Measurements from ENCODE around the gene LST1. TPM values are rescaled to one million over a fixed set of nuclear protein-coding genes. Genes with fewer than 3 reads are reported as not detected.

LST1 gene
- total RNA-seq, 2 experiments from 2014 or later, result 3.0 to 4.2 TPM

DNA sequence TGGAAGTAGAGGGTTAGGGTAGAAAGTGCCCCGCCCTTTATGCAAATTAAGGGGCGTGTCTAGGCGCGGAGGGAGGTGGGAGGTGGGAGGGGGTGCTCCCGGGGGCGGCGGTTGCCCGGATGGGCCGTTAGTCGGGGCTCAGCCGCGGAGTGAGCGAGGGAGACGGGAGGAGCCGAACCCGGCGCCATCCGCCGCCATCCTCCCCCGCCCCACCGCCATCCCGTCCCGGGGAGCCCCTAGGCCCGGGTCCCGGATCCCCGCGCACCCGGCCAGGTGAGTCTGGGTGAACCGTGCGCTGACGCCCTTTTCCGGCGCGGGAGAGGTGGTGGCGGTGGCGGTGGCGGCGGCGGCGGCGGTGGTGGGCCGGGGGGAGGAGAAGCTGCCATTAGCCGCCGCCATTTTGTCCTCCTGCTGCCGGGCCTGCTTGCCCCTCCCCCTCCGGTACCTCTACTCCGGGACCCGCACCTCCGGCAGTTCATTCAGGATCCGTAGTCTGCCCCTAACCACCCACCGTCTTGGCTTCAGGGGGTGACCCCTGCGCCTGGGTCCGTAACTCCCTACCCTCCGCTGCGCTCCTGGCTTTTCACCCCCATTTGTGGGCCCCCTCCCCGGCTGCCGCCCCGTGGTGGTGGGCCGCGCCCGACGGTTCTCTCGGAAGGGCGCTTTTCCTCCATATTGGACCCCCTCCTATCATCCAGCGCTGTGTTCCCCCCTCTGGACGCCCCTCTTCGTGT, 34.7 kb downstream of the LST1 start, which contains the start of gene PRRC2A:
Gene PRRC2A, plus strand, starts transcription at position 130 of the 734 bp plus-strand sequence. CDS start 2,075 bp downstream, outside the sequence.
- H3K79me2 ChIP-seq (ENCODE audit: insufficient read depth, low read depth, low read length), result peaks cover 45% of the 10 kb centered on the region
- peak within 1 kb of the TSS; percentile 94 for H3K27ac ChIP-seq (ENCODE audit: low read depth, low read length, poor library complexity, severe bottlenecking)
- H3K9me2 ChIP-seq (ENCODE audit: insufficient read depth, low read length), result no peaks in the 10 kb centered on the region
- peak within 1 kb of the TSS; percentile 99 for H3K4me2 ChIP-seq (ENCODE audit: low read length)
- peaks cover 49% of the 10 kb centered on the region for H3K36me3 ChIP-seq (ENCODE audit: insufficient read depth, low read length)
- peaks cover 18% of the 10 kb centered on the region for H4K20me1 ChIP-seq (ENCODE audit: insufficient read depth, low read length)
- no TSS peak for BruUV-seq (replicated peaks)
- no peak for TF ChIP-seq EZH2phosphoT487 (IDR thresholded peaks at IDR 0.05; ENCODE audit: borderline replicate concordance, low read depth, low read length)
- H3K4me1 ChIP-seq (ENCODE audit: insufficient read depth, low read length, poor library complexity, severe bottlenecking), result peaks cover 34% of the 10 kb centered on the region
- ChIA-PET CTCF (ENCODE audit: unreplicated experiment) (no interaction called here), POLR2A (interaction anchor here (0.6 to 1.0 kb wide), 2 partner anchors 31 to 61 kb away, joined by 3 read pairs; partner anchors contain the start of gene BAG6)
- intact Hi-C loops (cut with micrococcal nuclease; ENCODE audit: unreplicated experiment), result loop anchor here (1.0 to 5.0 kb wide), 5 partner anchors 32 to 210 kb away; partner anchors contain the start of gene BAG6
- peak within 1 kb of the TSS; percentile 23; the same call in 1 of the 2 replicates for H2AFZ ChIP-seq (ENCODE audit: low read length)
- peak; percentile 79 for DNase-seq (ENCODE audit: low spot score)
- peak within 1 kb of the TSS; percentile 83 for H3K4me3 ChIP-seq (ENCODE audit: low read depth, low read length, poor library complexity, severe bottlenecking)
- H3K9me3 ChIP-seq (ENCODE audit: low read length), result no peaks in the 10 kb centered on the region

DNA sequence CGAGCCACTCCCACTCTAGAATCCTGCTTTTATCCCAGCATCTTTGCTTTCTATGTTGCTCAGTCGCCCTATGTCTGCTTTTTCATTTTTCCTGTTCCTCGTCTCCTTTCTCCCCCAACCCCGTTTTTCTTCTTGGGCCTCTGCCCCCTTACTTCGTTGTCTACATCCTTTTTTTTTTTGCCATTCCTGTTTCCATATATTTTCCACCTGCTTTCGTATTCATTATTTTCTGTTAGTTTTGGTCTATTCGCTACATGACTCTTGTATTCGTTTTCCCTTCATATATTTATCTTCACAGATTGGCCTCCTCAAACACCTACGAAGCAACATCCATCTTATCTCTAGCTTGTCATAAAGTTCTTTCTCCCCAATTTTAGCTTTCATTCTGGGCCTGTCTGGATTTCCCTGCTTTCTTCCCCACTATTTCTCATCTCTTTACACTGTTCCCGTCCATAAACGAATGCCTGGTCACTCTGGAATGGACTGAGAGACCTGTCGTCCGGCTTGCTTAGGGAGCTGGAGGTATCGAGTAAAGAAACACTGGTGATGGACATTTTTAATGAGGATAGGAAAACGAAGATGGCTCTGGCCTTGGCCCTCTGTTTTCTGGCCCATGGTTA, 35.4 kb downstream of the LST1 start:
- TF ChIP-seq EZH2phosphoT487 (IDR thresholded peaks at IDR 0.05; ENCODE audit: borderline replicate concordance, low read depth, low read length), result no peak
- TF ChIP-seq, protein P1, sequence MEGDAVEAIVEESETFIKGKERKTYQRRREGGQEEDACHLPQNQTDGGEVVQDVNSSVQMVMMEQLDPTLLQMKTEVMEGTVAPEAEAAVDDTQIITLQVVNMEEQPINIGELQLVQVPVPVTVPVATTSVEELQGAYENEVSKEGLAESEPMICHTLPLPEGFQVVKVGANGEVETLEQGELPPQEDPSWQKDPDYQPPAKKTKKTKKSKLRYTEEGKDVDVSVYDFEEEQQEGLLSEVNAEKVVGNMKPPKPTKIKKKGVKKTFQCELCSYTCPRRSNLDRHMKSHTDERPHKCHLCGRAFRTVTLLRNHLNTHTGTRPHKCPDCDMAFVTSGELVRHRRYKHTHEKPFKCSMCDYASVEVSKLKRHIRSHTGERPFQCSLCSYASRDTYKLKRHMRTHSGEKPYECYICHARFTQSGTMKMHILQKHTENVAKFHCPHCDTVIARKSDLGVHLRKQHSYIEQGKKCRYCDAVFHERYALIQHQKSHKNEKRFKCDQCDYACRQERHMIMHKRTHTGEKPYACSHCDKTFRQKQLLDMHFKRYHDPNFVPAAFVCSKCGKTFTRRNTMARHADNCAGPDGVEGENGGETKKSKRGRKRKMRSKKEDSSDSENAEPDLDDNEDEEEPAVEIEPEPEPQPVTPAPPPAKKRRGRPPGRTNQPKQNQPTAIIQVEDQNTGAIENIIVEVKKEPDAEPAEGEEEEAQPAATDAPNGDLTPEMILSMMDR (conservative IDR thresholded peaks at IDR 0.05; ENCODE audit: low read length), result no peak
- POLR2A ChIA-PET, result interaction anchor here (0.6 to 1.2 kb wide), 3 partner anchors 26 to 61 kb away, joined by 3 to 4 read pairs (median 4); no protein-coding TSS in a partner anchor
- no peak overlapping the region; the same call in 1 of the 2 replicates for H2AFZ ChIP-seq (ENCODE audit: low read length)

DNA sequence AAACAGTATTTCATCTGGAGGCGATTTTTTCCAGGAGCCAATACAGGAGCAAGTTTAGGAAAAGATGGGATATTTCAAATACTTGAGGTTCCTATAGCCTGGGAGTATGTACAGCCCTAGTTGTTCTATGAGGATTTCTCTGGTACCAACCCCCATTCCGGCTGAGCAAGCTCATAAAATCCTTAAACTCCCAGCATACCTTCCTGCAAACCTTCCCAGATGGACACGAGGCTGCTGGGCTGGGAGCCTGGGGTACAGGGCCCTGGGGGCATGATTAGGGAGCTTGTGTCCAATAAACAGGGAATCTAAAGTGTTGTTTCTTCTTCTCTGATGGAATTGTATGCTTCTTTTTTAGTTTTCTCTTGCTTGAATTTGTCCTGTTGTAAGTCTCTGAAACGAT, 35.9 kb downstream of the LST1 start:
- ChIA-PET POLR2A (interaction anchor here (0.7 to 1.2 kb wide), 3 partner anchors 25 to 117 kb away, joined by 3 to 4 read pairs (median 4); no protein-coding TSS in a partner anchor), CTCF (ENCODE audit: unreplicated experiment) (no interaction called here)
- intact Hi-C loops (cut with micrococcal nuclease; ENCODE audit: unreplicated experiment), result loop anchor here (2.0 to 5.0 kb wide), 2 partner anchors 165 to 209 kb away; no protein-coding TSS in a partner anchor
- Histone ChIP-seq H3K27ac (ENCODE audit: low read depth, low read length, poor library complexity, severe bottlenecking) (peak overlapping the region; percentile 94), H2AFZ (ENCODE audit: low read length) (no peak overlapping the region), H3K4me3 (ENCODE audit: low read depth, low read length, poor library complexity, severe bottlenecking) (peak overlapping the region; percentile 83), H4K20me1 (ENCODE audit: insufficient read depth, low read length) (peaks cover 18% of the 10 kb centered on the region), H3K4me2 (ENCODE audit: low read length) (peak overlapping the region; percentile 99), H3K9me3 (ENCODE audit: low read length) (no peaks in the 10 kb centered on the region), H3K9me2 (ENCODE audit: insufficient read depth, low read length) (no peaks in the 10 kb centered on the region), H3K79me2 (ENCODE audit: insufficient read depth, low read depth, low read length) (peaks cover 54% of the 10 kb centered on the region), H3K4me1 (ENCODE audit: insufficient read depth, low read length, poor library complexity, severe bottlenecking) (peaks cover 22% of the 10 kb centered on the region), H3K36me3 (ENCODE audit: insufficient read depth, low read length) (peaks cover 62% of the 10 kb centered on the region)
- DNase-seq (ENCODE audit: low spot score), result no peak
- no TSS peak for BruUV-seq (replicated peaks)
- no peak for TF ChIP-seq EZH2phosphoT487 (IDR thresholded peaks at IDR 0.05; ENCODE audit: borderline replicate concordance, low read depth, low read length)
- TF ChIP-seq, protein P1 (conservative IDR thresholded peaks at IDR 0.05; ENCODE audit: low read length), result no peak

More for the DNA sequence above, 35.4 kb downstream of the LST1 start:
- Histone ChIP-seq H3K4me2 (ENCODE audit: low read length) (peak overlapping the region; percentile 99), H3K9me3 (ENCODE audit: low read length) (no peaks in the 10 kb centered on the region), H3K27ac (ENCODE audit: low read depth, low read length, poor library complexity, severe bottlenecking) (peak overlapping the region; percentile 94), H3K79me2 (ENCODE audit: insufficient read depth, low read depth, low read length) (peaks cover 52% of the 10 kb centered on the region), H3K36me3 (ENCODE audit: insufficient read depth, low read length) (peaks cover 56% of the 10 kb centered on the region), H3K4me1 (ENCODE audit: insufficient read depth, low read length, poor library complexity, severe bottlenecking) (peaks cover 27% of the 10 kb centered on the region), H3K4me3 (ENCODE audit: low read depth, low read length, poor library complexity, severe bottlenecking) (peak overlapping the region; percentile 83), H3K9me2 (ENCODE audit: insufficient read depth, low read length) (no peaks in the 10 kb centered on the region), H4K20me1 (ENCODE audit: insufficient read depth, low read length) (peaks cover 18% of the 10 kb centered on the region)
- TSS peak; percentile 78 for BruUV-seq (replicated peaks)
- intact Hi-C loops (cut with micrococcal nuclease; ENCODE audit: unreplicated experiment), result loop anchor here (2.0 to 5.0 kb wide), 2 partner anchors 166 to 209 kb away; no protein-coding TSS in a partner anchor
- CTCF ChIA-PET (ENCODE audit: unreplicated experiment), result no interaction called here
- no peak for DNase-seq (ENCODE audit: low spot score)

All from OCI-LY7 (cell line).